Stimulated activated CD4-positive, alpha-beta T cell treated with anti-CD3 and anti-CD28 coated beads, Interleukin-4, amount 100 ng/mL, for 24 hours (primary cell): ENCODE results near the gene POMT1.
"Not testable (repeated sequence)": the region's sequence is repeated elsewhere in the genome, so short reads cannot be mapped to it uniquely, and the experiment has no call there.

ENCODE experiments used
- DNase-seq: peaks from one replicate; pipeline ENCODE4 v3.0.0-alpha.2; 2020

Gene POMT1

DNA sequence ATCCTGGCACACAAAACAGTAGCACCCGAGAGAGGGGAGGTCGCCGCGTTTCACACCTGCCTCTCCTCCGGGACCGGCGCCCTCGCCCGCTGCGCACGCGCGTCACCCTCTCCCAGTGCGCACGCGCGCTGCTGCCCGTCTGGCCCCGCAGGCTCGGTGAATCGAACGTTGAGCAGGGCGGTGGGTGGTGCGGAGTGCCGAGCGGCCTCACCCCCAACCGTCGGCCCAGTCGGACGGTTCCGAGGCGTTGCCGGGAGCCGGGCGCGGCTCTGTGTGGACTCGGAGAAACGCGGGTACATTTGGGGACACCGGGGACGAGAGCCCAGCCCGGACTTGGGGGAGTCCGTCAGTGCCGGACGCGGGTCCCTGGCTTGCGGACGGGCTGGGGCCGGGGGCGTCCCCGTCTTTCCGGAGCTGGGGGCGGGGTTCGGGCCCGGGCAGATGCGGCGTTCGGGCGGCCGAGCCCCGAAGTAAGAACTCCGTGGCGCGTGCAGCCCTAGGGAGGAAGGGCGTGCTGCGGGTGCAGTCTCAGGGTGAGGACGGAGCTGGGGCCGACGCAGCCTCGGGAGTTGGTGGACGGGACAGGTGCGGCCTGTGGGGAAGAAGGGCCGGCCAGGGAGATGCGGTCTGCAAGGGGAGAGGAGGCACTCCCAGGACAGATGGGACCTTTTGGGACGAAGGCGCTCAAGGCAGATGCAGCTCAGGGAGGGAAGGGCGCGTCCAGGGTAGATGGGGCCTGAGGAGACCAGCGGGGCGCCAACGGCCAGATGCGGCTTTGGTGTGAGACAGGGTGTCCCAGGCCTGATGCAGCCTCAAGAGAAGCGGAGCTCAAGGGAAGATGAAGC is at the start of gene POMT1:
POMT1 (plus strand) TSS at position 138 of the 845 bp plus-strand sequence. CDS start 1,301 bp downstream, outside the sequence.
- DNase-seq, result peak; percentile 90

- no peak for DNase-seq
These were observed 48.7 kb upstream of the POMT1 start for GRCh38 chr9:131454028-131454427.

- DNase-seq, result not testable (repeated sequence)
These were observed 47.1 kb upstream of the POMT1 start for GRCh38 chr9:131455655-131456054.

- no peak for DNase-seq
These were observed 45.0 kb upstream of the POMT1 start for GRCh38 chr9:131457746-131458145.

GRCh38 chr9:131459056-131459455 is 43.7 kb upstream of the POMT1 start:
- DNase-seq, result no peak

DNA sequence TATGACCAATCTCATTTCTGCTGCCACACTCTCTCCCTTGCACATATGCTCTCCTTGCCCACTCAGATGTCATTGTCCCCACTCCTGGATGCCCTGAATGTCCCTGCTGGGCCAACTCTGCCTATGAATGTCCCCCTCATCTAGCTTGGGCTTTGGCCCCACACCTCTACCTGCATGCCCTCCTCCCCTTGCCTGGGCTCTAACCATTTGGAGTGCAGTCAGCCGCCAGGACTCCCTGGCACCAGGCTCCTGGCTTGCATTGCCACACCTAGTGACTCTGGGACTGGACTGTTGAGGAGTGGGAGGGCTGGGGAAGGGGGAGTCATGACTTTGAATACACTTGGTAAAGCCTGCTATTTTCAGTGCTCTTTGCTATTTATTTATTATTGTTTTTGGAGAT is 41.6 kb upstream of the POMT1 start:
- DNase-seq, result no peak

DNA sequence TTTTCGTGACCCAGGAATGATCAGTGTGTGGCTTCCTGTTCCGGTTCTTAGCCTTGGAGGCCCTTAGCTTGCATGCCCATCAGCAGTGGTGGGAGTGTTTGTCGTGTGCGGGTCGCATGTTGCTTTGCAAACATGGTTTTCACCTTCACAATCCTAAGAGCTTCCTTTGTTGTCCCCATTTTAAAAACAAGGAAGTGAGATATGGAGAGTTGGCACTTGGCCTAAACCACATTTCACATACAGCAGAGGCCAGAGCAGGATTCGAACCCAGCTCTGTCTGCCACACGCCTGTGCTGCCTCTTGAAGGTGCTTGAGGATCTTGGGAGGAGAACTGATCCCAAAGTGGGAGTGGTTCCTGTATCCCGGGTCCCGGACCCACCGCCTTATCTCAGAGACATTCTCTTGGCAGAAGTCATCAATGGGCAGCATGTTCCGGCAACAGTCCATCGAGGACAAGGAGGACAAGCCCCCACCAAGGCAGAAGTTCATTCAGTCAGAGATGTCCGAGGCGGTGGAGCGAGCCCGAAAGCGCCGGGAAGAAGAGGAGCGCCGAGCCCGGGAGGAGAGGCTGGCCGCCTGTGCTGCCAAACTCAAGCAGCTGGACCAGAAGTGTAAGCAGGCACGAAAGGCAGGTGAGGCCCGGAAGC is 38.2 kb upstream of the POMT1 start:
- no peak for DNase-seq

DNA sequence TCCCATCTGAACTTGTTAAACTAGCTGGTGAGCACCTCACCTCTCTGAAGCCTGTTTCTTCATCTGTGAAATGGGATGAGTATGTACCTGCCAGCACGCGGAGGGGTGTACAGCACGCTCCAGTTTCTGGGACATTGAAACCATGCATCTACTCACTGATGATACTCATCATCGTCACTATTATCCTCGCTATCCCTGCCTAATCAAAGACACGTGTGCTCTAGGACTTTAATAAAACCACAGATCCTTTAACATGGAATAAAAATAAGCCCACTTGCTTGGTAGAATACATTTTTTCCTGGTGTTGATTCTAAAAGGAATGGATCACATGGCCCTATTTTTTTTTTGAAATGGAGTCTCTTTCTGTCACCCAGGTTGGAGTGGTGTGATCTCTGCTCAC is 37.3 kb upstream of the POMT1 start:
- no peak for DNase-seq

DNA sequence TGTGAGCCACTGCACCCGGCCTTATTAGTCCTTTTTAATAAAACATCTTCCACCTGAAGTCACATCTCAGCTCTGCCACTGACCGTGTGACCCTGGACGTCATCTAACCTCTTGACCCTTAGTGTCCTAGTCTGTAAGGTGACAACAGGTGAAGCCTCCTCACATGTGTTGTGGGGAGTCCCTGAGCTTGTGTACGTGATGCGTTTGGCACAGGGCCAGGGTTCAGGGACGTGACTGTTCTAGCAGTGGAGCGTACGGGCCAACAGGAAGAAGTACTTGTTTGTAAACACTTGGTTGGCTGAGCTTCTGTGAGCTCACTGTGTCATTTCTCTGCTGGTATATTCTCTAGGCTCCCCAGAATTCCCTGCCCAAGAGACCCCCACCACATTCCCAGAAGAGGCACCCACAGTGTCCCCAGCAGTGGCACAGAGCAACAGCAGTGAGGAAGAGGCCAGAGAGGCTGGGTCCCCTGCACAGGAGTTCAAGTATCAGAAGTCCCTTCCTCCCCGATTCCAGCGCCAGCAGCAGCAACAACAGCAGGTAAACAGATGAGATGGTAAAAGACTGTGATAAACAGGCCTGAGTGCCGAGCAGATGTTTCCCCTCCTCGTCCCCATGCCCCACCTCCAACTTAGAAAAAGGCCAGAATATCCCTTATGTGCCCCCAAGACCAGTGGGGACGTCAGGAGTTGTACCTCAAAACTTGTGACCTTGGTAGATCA is 35.3 kb upstream of the POMT1 start:
- DNase-seq, result no peak

GRCh38 chr9:131468031-131468430 is 34.7 kb upstream of the POMT1 start:
- DNase-seq, result no peak

GRCh38 chr9:131469356-131469755 is 33.4 kb upstream of the POMT1 start:
- DNase-seq, result no peak

GRCh38 chr9:131469951-131470350 is 32.8 kb upstream of the POMT1 start:
- no peak for DNase-seq

GRCh38 chr9:131470581-131470991 is 32.1 kb upstream of the POMT1 start:
- no peak for DNase-seq

GRCh38 chr9:131472085-131472484 is 30.6 kb upstream of the POMT1 start:
- not testable (repeated sequence) for DNase-seq

GRCh38 chr9:131473198-131473885 is 29.4 kb upstream of the POMT1 start:
- DNase-seq, result no peak

- no peak for DNase-seq
These were observed 28.8 kb upstream of the POMT1 start for GRCh38 chr9:131473891-131474290.

DNA sequence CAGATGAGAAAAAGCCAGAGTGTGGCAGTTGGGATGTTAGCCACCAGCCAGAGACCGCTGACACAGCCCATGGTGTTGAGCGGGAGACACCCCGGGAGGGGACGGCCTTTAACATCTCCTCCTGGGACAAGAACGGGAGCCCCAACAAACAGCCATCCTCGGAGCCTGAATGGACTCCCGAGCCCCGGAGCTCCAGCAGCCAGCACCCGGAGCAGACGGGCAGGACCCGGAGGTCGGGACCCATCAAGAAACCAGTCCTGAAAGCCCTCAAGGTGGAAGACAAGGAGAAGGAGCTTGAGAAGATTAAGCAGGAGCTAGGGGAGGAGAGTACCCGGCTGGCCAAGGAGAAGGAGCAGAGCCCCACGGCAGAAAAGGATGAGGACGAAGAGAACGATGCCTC is 28.0 kb upstream of the POMT1 start:
- DNase-seq, result no peak

DNA sequence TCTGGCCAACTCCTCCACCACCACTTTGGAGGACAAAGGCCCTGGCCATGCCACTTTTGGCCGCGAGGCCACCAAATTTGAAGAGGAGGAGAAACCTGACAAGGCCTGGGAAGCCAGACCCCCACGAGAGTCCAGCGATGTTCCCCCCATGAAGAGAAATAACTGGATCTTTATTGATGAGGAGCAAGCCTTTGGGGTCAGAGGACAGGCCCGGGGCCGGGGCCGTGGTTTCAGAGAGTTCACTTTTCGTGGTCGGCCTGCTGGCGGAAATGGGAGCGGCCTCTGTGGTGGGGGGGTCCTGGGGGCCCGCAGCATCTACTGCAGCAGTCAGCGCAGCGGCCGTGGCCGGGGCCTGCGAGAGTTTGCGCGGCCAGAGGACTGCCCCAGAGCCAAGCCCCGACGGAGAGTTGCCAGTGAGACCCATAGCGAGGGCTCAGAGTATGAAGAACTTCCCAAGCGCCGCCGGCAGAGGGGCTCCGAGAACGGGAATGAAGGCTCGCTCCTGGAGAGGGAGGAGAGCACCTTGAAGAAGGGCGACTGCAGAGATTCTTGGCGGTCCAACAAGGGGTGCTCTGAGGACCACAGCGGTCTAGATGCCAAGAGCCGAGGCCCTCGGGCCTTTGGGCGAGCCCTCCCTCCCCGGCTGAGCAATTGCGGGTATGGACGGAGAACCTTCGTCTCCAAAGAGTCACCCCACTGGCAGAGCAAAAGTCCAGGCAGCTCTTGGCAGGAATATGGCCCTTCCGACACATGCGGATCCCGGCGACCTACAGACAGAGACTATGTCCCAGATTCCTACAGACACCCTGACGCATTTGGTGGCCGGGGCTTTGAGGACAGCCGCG is 27.4 kb upstream of the POMT1 start:
- DNase-seq, result no peak

GRCh38 chr9:131475956-131476776 is 26.6 kb upstream of the POMT1 start:
- DNase-seq, result no peak

GRCh38 chr9:131476777-131477345 is 25.9 kb upstream of the POMT1 start:
- DNase-seq, result no peak

GRCh38 chr9:131477367-131477766 is 25.4 kb upstream of the POMT1 start:
- DNase-seq, result no peak
